ENCODE measurements around the gene PPM1H. TPM values are rescaled to one million over a fixed set of nuclear protein-coding genes. Genes with fewer than 3 reads are reported as not detected.

Gene PPM1H
- total and polyA plus RNA-seq, 4 donors = 22.0 to 35.8 (median 26.0) TPM

- H3K27me3 ChIP-seq (ENCODE audit: control insufficient read depth, insufficient read depth, low read length) = no peaks in the 10 kb centered on the region
- H3K4me1 ChIP-seq (ENCODE audit: control insufficient read depth, insufficient read depth, low read length) = peaks cover 6% of the 10 kb centered on the region
- DNase-seq (ENCODE audit: low read depth in 4 of 6, low spot score in 6 of 6) = no peak
- H3K36me3 ChIP-seq (ENCODE audit: control insufficient read depth, insufficient read depth, low read length) = no peaks in the 10 kb centered on the region
- H3K4me3 ChIP-seq (ENCODE audit: low read depth, low read length) = no peak overlapping the region
- no peaks in the 10 kb centered on the region for H3K9me3 ChIP-seq (ENCODE audit: control insufficient read depth, insufficient read depth, low read length)
- H3K27ac ChIP-seq (ENCODE audit: low read depth, low read length) = no peak overlapping the region
- 75% methylated on average over 1 of the region's 1 CpG for WGBS (ENCODE audit: insufficient coverage)
Observed at GRCh38 chr12:62697893-62698292, 237.1 kb downstream of the PPM1H start.

DNA sequence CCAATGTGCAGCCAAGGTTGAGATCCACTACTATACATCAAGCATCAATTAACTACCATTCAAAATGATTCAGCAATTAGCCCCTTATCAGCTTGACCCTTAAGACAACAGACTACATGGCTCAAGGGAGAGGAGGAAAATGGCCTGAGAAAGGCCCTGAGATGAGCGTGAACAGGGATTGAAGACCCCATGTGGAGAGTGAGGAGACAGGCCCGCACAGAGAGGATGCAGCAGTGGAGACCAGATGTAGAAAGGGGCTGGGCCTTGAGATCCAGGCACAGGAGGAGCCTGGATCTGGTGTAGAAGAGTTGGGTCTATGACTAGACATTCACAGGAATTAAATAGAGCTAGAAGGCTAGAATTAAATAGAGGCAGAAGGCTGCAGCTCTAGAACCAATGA lies 239.3 kb downstream of the PPM1H start:
- Histone ChIP-seq H3K27ac (ENCODE audit: low read depth, low read length) (no peak overlapping the region), H3K36me3 (ENCODE audit: control insufficient read depth, insufficient read depth, low read length) (peaks cover 3% of the 10 kb centered on the region), H3K4me3 (ENCODE audit: low read depth, low read length) (no peak overlapping the region), H3K9me3 (ENCODE audit: control insufficient read depth, insufficient read depth, low read length) (no peaks in the 10 kb centered on the region), H3K4me1 (ENCODE audit: control insufficient read depth, insufficient read depth, low read length) (no peaks in the 10 kb centered on the region), H3K27me3 (ENCODE audit: control insufficient read depth, insufficient read depth, low read length) (no peaks in the 10 kb centered on the region)
- DNase-seq (ENCODE audit: low read depth in 4 of 6, low spot score in 6 of 6) = no peak
- 76% methylated on average over 2 of the region's 2 CpGs for WGBS (ENCODE audit: insufficient coverage)

DNA sequence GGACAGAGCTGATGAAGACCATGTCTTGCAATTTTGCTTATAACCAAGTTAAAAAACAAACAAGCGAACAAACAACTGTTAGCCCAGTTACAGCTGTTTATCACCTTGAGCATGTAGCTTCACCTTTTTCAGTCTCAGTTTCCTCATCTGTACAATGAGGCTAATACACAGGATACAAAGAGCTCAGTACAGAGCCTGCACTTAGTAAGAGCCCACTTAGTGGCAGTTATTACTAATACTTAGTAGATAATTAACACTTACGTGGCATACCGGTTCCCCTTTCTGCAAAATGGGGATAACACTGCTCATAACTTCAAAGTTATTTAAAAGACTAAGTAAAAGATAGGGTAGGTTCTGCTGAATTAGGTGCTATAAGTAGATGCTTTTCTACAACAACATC lies 240.3 kb downstream of the PPM1H start:
- DNase-seq (ENCODE audit: low read depth in 4 of 6, low spot score in 6 of 6) = no peak
- no peaks in the 10 kb centered on the region for H3K4me1 ChIP-seq (ENCODE audit: control insufficient read depth, insufficient read depth, low read length)
- H3K36me3 ChIP-seq (ENCODE audit: control insufficient read depth, insufficient read depth, low read length) = peaks cover 3% of the 10 kb centered on the region
- no peak overlapping the region for H3K4me3 ChIP-seq (ENCODE audit: low read depth, low read length)
- 100% methylated on average over 1 of the region's 3 CpGs for WGBS (ENCODE audit: insufficient coverage)
- no peak overlapping the region for H3K27ac ChIP-seq (ENCODE audit: low read depth, low read length)
- no peaks in the 10 kb centered on the region for H3K27me3 ChIP-seq (ENCODE audit: control insufficient read depth, insufficient read depth, low read length)
- no peaks in the 10 kb centered on the region for H3K9me3 ChIP-seq (ENCODE audit: control insufficient read depth, insufficient read depth, low read length)

- no CpG with 5 or more reads among the region's 3 CpGs for WGBS (ENCODE audit: insufficient coverage)
- H3K4me1 ChIP-seq (ENCODE audit: control insufficient read depth, insufficient read depth, low read length) = no peaks in the 10 kb centered on the region
- no peaks in the 10 kb centered on the region for H3K9me3 ChIP-seq (ENCODE audit: control insufficient read depth, insufficient read depth, low read length)
- DNase-seq (ENCODE audit: low read depth in 4 of 6, low spot score in 6 of 6) = no peak
- H3K27ac ChIP-seq (ENCODE audit: low read depth, low read length) = no peak overlapping the region
- H3K27me3 ChIP-seq (ENCODE audit: control insufficient read depth, insufficient read depth, low read length) = no peaks in the 10 kb centered on the region
- H3K4me3 ChIP-seq (ENCODE audit: low read depth, low read length) = no peak overlapping the region
- peaks cover 3% of the 10 kb centered on the region for H3K36me3 ChIP-seq (ENCODE audit: control insufficient read depth, insufficient read depth, low read length)
Observed at GRCh38 chr12:62694116-62694515, 240.8 kb downstream of the PPM1H start.

DNA sequence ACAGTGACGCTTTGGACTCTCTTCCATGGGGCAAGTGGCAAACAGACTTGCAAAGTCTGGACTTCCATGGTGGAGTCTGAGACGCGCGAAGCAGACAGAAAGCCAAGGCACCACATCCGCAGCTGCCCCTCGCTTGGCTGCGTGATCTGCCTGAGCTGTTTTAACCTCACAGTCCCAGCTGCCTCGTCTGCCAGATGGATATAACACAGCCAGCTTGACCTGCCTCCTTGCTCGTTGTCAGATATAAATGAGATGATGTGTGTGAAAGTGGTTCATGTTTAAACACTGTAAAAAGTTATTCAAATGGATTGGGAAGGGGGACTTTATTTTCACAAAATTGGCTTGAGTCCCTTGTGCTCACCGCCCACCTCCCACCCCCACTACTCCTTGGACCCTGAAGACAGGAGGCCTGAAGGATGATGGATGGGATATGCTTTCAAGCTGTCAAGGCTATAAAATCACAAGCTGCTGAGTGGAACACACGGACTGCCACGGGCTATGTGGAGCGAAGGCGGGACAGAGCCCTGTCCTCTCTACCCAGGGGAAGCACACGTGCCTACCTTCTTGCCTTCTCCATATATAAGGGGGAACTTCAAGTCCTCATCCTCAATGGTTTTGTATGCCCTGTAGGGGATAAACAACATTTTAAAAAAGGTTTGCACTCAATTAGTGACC lies 241.4 kb downstream of the PPM1H start:
- peak in 2 of 6 donors; percentile 57 to 65 for DNase-seq (ENCODE audit: low read depth in 4 of 6, low spot score in 6 of 6)
- 52% methylated on average over 9 of the region's 15 CpGs for WGBS (ENCODE audit: insufficient coverage)
- Histone ChIP-seq H3K4me3 (ENCODE audit: low read depth, low read length) (no peak overlapping the region), H3K4me1 (ENCODE audit: control insufficient read depth, insufficient read depth, low read length) (no peaks in the 10 kb centered on the region), H3K36me3 (ENCODE audit: control insufficient read depth, insufficient read depth, low read length) (peaks cover 3% of the 10 kb centered on the region), H3K27ac (ENCODE audit: low read depth, low read length) (peak overlapping the region; percentile 37), H3K9me3 (ENCODE audit: control insufficient read depth, insufficient read depth, low read length) (no peaks in the 10 kb centered on the region), H3K27me3 (ENCODE audit: control insufficient read depth, insufficient read depth, low read length) (no peaks in the 10 kb centered on the region)

GRCh38 chr12:62692884-62693283 lies 242.1 kb downstream of the PPM1H start:
- Histone ChIP-seq H3K4me3 (ENCODE audit: low read depth, low read length) (no peak overlapping the region), H3K36me3 (ENCODE audit: control insufficient read depth, insufficient read depth, low read length) (peaks cover 3% of the 10 kb centered on the region), H3K27me3 (ENCODE audit: control insufficient read depth, insufficient read depth, low read length) (no peaks in the 10 kb centered on the region), H3K4me1 (ENCODE audit: control insufficient read depth, insufficient read depth, low read length) (no peaks in the 10 kb centered on the region), H3K27ac (ENCODE audit: low read depth, low read length) (peak overlapping the region; percentile 37), H3K9me3 (ENCODE audit: control insufficient read depth, insufficient read depth, low read length) (no peaks in the 10 kb centered on the region)
- DNase-seq (ENCODE audit: low read depth in 4 of 6, low spot score in 6 of 6) = no peak
- whole genome bisulfite sequencing (ENCODE audit: insufficient coverage) = 73% methylated on average over 3 of the region's 7 CpGs

DNA sequence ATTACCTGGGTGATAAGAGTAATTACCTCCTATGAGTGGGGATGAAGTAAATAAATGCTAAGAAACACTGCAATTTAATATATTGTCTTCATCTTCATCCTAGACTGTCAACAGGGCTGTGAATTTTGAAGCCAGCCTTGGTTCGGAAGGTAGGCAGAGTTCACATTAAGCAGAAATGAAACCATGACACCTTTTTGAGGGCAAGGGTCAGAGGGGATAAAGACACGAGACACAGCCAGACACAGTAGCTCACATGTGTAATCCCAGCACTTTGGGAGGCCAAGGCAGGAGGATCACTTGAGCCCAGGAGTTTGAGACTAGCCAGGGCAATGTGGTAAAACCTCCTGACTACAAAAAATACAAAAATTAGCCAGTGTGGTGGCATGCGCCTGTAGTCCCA lies 243.6 kb downstream of the PPM1H start:
- no peaks in the 10 kb centered on the region for H3K27me3 ChIP-seq (ENCODE audit: control insufficient read depth, insufficient read depth, low read length)
- H3K36me3 ChIP-seq (ENCODE audit: control insufficient read depth, insufficient read depth, low read length) = peaks cover 3% of the 10 kb centered on the region
- DNase-seq (ENCODE audit: low read depth in 4 of 6, low spot score in 6 of 6) = no peak
- H3K27ac ChIP-seq (ENCODE audit: low read depth, low read length) = no peak overlapping the region
- no peaks in the 10 kb centered on the region for H3K9me3 ChIP-seq (ENCODE audit: control insufficient read depth, insufficient read depth, low read length)
- 96% methylated on average over 3 of the region's 3 CpGs for WGBS (ENCODE audit: insufficient coverage)
- no peaks in the 10 kb centered on the region for H3K4me1 ChIP-seq (ENCODE audit: control insufficient read depth, insufficient read depth, low read length)
- no peak overlapping the region for H3K4me3 ChIP-seq (ENCODE audit: low read depth, low read length)

GRCh38 chr12:62689042-62689839 lies 245.7 kb downstream of the PPM1H start:
- Histone ChIP-seq H3K27ac (ENCODE audit: low read depth, low read length) (no peak overlapping the region), H3K9me3 (ENCODE audit: control insufficient read depth, insufficient read depth, low read length) (no peaks in the 10 kb centered on the region), H3K36me3 (ENCODE audit: control insufficient read depth, insufficient read depth, low read length) (peaks cover 3% of the 10 kb centered on the region), H3K27me3 (ENCODE audit: control insufficient read depth, insufficient read depth, low read length) (no peaks in the 10 kb centered on the region), H3K4me1 (ENCODE audit: control insufficient read depth, insufficient read depth, low read length) (peaks cover 4% of the 10 kb centered on the region), H3K4me3 (ENCODE audit: low read depth, low read length) (no peak overlapping the region)
- DNase-seq (ENCODE audit: low read depth in 4 of 6, low spot score in 6 of 6) = no peak
- WGBS (ENCODE audit: insufficient coverage) = 90% methylated on average over 2 of the region's 6 CpGs

GRCh38 chr12:62686938-62687337 lies 248.0 kb downstream of the PPM1H start:
- Histone ChIP-seq H3K9me3 (ENCODE audit: control insufficient read depth, insufficient read depth, low read length) (no peaks in the 10 kb centered on the region), H3K4me1 (ENCODE audit: control insufficient read depth, insufficient read depth, low read length) (peaks cover 9% of the 10 kb centered on the region), H3K27me3 (ENCODE audit: control insufficient read depth, insufficient read depth, low read length) (no peaks in the 10 kb centered on the region), H3K27ac (ENCODE audit: low read depth, low read length) (no peak overlapping the region), H3K4me3 (ENCODE audit: low read depth, low read length) (no peak overlapping the region), H3K36me3 (ENCODE audit: control insufficient read depth, insufficient read depth, low read length) (peaks cover 3% of the 10 kb centered on the region)
- DNase-seq (ENCODE audit: low read depth in 4 of 6, low spot score in 6 of 6) = no peak
- 100% methylated on average over 2 of the region's 3 CpGs for WGBS (ENCODE audit: insufficient coverage)
